ENCODE results near the gene TRAF3IP1. TPM values are rescaled to one million over a fixed set of nuclear protein-coding genes. Genes with fewer than 3 reads are reported as not detected.

Gene TRAF3IP1
- polyA plus RNA-seq, 2 donors = 3.2 to 4.8 TPM

GRCh38 chr2:238425979-238426567 is 105.8 kb downstream of the TRAF3IP1 start:
- Histone ChIP-seq H3K27me3 (ENCODE audit: control insufficient read depth in 1 of 2, insufficient read depth in 2 of 2, low read length in 2 of 2) (no peaks in the 10 kb centered on the region), H3K4me1 (ENCODE audit: control insufficient read depth in 2 of 2, insufficient read depth in 2 of 2, low read length in 1 of 2) (peaks cover 5 to 15% of the 10 kb centered on the region in 2 donors), H3K9me3 (ENCODE audit: control insufficient read depth in 2 of 2, insufficient read depth in 1 of 2, low read depth in 1 of 2, low read length in 1 of 2) (no peaks in the 10 kb centered on the region), H3K27ac (ENCODE audit: low read depth in 2 of 2, low read length in 1 of 2) (peak overlapping the region; percentile 94 to 96), H3K36me3 (ENCODE audit: control insufficient read depth in 2 of 2, insufficient read depth in 2 of 2, low read length in 1 of 2) (no peaks in the 10 kb centered on the region), H3K4me3 (ENCODE audit: low read depth in 1 of 2, low read length in 2 of 2) (peak overlapping the region; percentile 86 to 95)
- 6 to 7% methylated on average over 24 of the region's 24 CpGs for WGBS, 2 donors

GRCh38 chr2:238426568-238427434 is 106.5 kb downstream of the TRAF3IP1 start, which contains the start of gene ASB1:
ASB1 (plus strand) TSS chr2:238426927; CDS start chr2:238427071, 144 bp downstream.
- H3K36me3 ChIP-seq (ENCODE audit: control insufficient read depth in 2 of 2, insufficient read depth in 2 of 2, low read length in 1 of 2) = no peaks in the 10 kb centered on the region
- H3K9me3 ChIP-seq (ENCODE audit: control insufficient read depth in 2 of 2, insufficient read depth in 1 of 2, low read depth in 1 of 2, low read length in 1 of 2) = no peaks in the 10 kb centered on the region
- H3K4me3 ChIP-seq (ENCODE audit: low read depth in 1 of 2, low read length in 2 of 2) = peak within 1 kb of the TSS; percentile 86 to 95
- H3K4me1 ChIP-seq (ENCODE audit: control insufficient read depth in 2 of 2, insufficient read depth in 2 of 2, low read length in 1 of 2) = peaks cover 5 to 15% of the 10 kb centered on the region in 2 donors
- no peaks in the 10 kb centered on the region for H3K27me3 ChIP-seq (ENCODE audit: control insufficient read depth in 1 of 2, insufficient read depth in 2 of 2, low read length in 2 of 2)
- 1% methylated on average over 97 to 104 of the region's 104 CpGs for WGBS, 2 donors
- peak within 1 kb of the TSS; percentile 94 to 96 for H3K27ac ChIP-seq (ENCODE audit: low read depth in 2 of 2, low read length in 1 of 2)

- Histone ChIP-seq H3K36me3 (ENCODE audit: control insufficient read depth in 2 of 2, insufficient read depth in 2 of 2, low read length in 1 of 2) (no peaks in the 10 kb centered on the region), H3K4me1 (ENCODE audit: control insufficient read depth in 2 of 2, insufficient read depth in 2 of 2, low read length in 1 of 2) (peaks cover 5 to 15% of the 10 kb centered on the region in 2 donors), H3K27ac (ENCODE audit: low read depth in 2 of 2, low read length in 1 of 2) (peak overlapping the region; percentile 94 to 96), H3K9me3 (ENCODE audit: control insufficient read depth in 2 of 2, insufficient read depth in 1 of 2, low read depth in 1 of 2, low read length in 1 of 2) (no peaks in the 10 kb centered on the region), H3K4me3 (ENCODE audit: low read depth in 1 of 2, low read length in 2 of 2) (peak overlapping the region; percentile 86 to 95), H3K27me3 (ENCODE audit: control insufficient read depth in 1 of 2, insufficient read depth in 2 of 2, low read length in 2 of 2) (no peaks in the 10 kb centered on the region)
- WGBS, 2 donors = 6 to 7% methylated on average over 20 of the region's 20 CpGs
Observed at GRCh38 chr2:238427435-238428162, 107.3 kb downstream of the TRAF3IP1 start.

DNA sequence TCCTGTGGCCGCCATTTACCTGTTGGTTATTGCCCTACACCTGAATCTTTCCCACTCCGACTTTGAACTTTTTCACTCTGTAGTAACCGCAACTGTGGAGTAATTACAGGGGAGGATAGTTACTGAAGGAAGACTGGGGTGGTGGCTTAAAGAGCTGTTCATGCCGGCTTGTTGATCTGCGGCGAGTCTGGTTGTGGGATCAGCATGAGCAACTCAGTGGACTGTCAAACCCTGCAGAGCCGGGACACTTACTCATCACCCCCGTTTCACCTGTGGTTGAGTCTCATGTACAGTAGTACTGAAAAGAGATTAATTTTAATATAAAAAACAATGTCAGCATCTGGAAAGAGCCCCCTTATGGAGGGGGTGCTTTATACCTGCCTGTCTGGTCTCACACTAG is 108.5 kb downstream of the TRAF3IP1 start:
- Histone ChIP-seq H3K27ac (ENCODE audit: low read depth in 2 of 2, low read length in 1 of 2) (no peak overlapping the region), H3K36me3 (ENCODE audit: control insufficient read depth in 2 of 2, insufficient read depth in 2 of 2, low read length in 1 of 2) (peaks cover 2 to 7% of the 10 kb centered on the region in 2 donors), H3K27me3 (ENCODE audit: control insufficient read depth in 1 of 2, insufficient read depth in 2 of 2, low read length in 2 of 2) (no peaks in the 10 kb centered on the region), H3K9me3 (ENCODE audit: control insufficient read depth in 2 of 2, insufficient read depth in 1 of 2, low read depth in 1 of 2, low read length in 1 of 2) (no peaks in the 10 kb centered on the region), H3K4me1 (ENCODE audit: control insufficient read depth in 2 of 2, insufficient read depth in 2 of 2, low read length in 1 of 2) (peaks cover 5 to 15% of the 10 kb centered on the region in 2 donors), H3K4me3 (ENCODE audit: low read depth in 1 of 2, low read length in 2 of 2) (no peak overlapping the region)
- WGBS, 2 donors = 90 to 95% methylated on average over 8 of the region's 8 CpGs

- 96 to 97% methylated on average over 6 of the region's 6 CpGs for WGBS, 2 donors
- no peak overlapping the region for H3K27ac ChIP-seq (ENCODE audit: low read depth in 2 of 2, low read length in 1 of 2)
- H3K9me3 ChIP-seq (ENCODE audit: control insufficient read depth in 2 of 2, insufficient read depth in 1 of 2, low read depth in 1 of 2, low read length in 1 of 2) = no peaks in the 10 kb centered on the region
- peaks cover 7 to 13% of the 10 kb centered on the region in 2 donors for H3K4me1 ChIP-seq (ENCODE audit: control insufficient read depth in 2 of 2, insufficient read depth in 2 of 2, low read length in 1 of 2)
- H3K36me3 ChIP-seq (ENCODE audit: control insufficient read depth in 2 of 2, insufficient read depth in 2 of 2, low read length in 1 of 2) = peaks cover 4 to 22% of the 10 kb centered on the region in 2 donors
- H3K4me3 ChIP-seq (ENCODE audit: low read depth in 1 of 2, low read length in 2 of 2) = no peak overlapping the region
- H3K27me3 ChIP-seq (ENCODE audit: control insufficient read depth in 1 of 2, insufficient read depth in 2 of 2, low read length in 2 of 2) = no peaks in the 10 kb centered on the region
Observed at GRCh38 chr2:238430781-238431180, 110.5 kb downstream of the TRAF3IP1 start.

GRCh38 chr2:238431456-238431855 is 111.1 kb downstream of the TRAF3IP1 start:
- Histone ChIP-seq H3K4me1 (ENCODE audit: control insufficient read depth in 2 of 2, insufficient read depth in 2 of 2, low read length in 1 of 2) (peaks cover 3 to 8% of the 10 kb centered on the region in 2 donors), H3K27me3 (ENCODE audit: control insufficient read depth in 1 of 2, insufficient read depth in 2 of 2, low read length in 2 of 2) (no peaks in the 10 kb centered on the region), H3K36me3 (ENCODE audit: control insufficient read depth in 2 of 2, insufficient read depth in 2 of 2, low read length in 1 of 2) (peaks cover 4 to 23% of the 10 kb centered on the region in 2 donors), H3K9me3 (ENCODE audit: control insufficient read depth in 2 of 2, insufficient read depth in 1 of 2, low read depth in 1 of 2, low read length in 1 of 2) (no peaks in the 10 kb centered on the region), H3K4me3 (ENCODE audit: low read depth in 1 of 2, low read length in 2 of 2) (no peak overlapping the region), H3K27ac (ENCODE audit: low read depth in 2 of 2, low read length in 1 of 2) (no peak overlapping the region)
- WGBS, 2 donors = 42 to 63% methylated on average over 1 of the region's 1 CpG

DNA sequence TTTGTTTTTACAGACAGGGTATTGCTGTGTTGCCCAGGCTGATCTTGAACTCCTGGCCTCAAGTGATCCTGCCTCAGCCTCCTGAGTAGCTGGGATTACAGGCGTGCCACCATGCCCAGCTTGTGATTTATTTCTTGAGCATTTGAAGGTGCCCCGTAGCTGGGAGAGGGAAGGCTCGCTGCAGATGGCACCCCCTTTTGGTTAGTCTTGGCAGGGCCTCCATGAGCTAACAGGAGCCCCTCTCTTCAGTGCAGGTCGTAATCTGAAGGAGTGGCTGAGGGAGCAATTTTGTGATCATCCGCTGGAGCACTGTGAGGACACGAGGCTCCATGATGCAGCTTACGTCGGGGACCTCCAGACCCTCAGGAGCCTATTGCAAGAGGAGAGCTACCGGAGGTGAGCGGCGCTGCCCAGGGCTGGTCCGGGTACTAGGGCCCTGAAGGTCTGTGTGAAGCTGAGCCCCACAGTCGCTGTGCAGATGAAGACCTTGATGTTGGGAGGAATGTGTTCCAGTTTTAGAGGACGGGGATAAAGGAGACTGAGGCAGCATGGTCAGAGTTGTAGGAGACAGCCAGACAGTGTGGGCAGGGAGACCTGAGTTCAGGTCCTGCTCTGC is 113.1 kb downstream of the TRAF3IP1 start:
- Histone ChIP-seq H3K4me3 (ENCODE audit: low read depth in 1 of 2, low read length in 2 of 2) (no peak overlapping the region), H3K9me3 (ENCODE audit: control insufficient read depth in 2 of 2, insufficient read depth in 1 of 2, low read depth in 1 of 2, low read length in 1 of 2) (no peaks in the 10 kb centered on the region), H3K4me1 (ENCODE audit: control insufficient read depth in 2 of 2, insufficient read depth in 2 of 2, low read length in 1 of 2) (peaks cover 0 to 3% of the 10 kb centered on the region in 2 donors), H3K27ac (ENCODE audit: low read depth in 2 of 2, low read length in 1 of 2) (no peak overlapping the region), H3K27me3 (ENCODE audit: control insufficient read depth in 1 of 2, insufficient read depth in 2 of 2, low read length in 2 of 2) (no peaks in the 10 kb centered on the region), H3K36me3 (ENCODE audit: control insufficient read depth in 2 of 2, insufficient read depth in 2 of 2, low read length in 1 of 2) (peaks cover 4 to 23% of the 10 kb centered on the region in 2 donors)
- WGBS, 2 donors = 94 to 95% methylated on average over 14 of the region's 14 CpGs

GRCh38 chr2:238433941-238434845 is 113.9 kb downstream of the TRAF3IP1 start:
- no peaks in the 10 kb centered on the region for H3K9me3 ChIP-seq (ENCODE audit: control insufficient read depth in 2 of 2, insufficient read depth in 1 of 2, low read depth in 1 of 2, low read length in 1 of 2)
- 90 to 93% methylated on average over 13 of the region's 13 CpGs for WGBS, 2 donors

More at GRCh38 chr2:238433941-238434845, 113.9 kb downstream of the TRAF3IP1 start:
- Histone ChIP-seq H3K27ac (ENCODE audit: low read depth in 2 of 2, low read length in 1 of 2) (no peak overlapping the region), H3K4me3 (ENCODE audit: low read depth in 1 of 2, low read length in 2 of 2) (no peak overlapping the region), H3K27me3 (ENCODE audit: control insufficient read depth in 1 of 2, insufficient read depth in 2 of 2, low read length in 2 of 2) (no peaks in the 10 kb centered on the region), H3K36me3 (ENCODE audit: control insufficient read depth in 2 of 2, insufficient read depth in 2 of 2, low read length in 1 of 2) (peaks cover 4 to 23% of the 10 kb centered on the region in 2 donors), H3K4me1 (ENCODE audit: control insufficient read depth in 2 of 2, insufficient read depth in 2 of 2, low read length in 1 of 2) (peaks cover 2 to 3% of the 10 kb centered on the region in 2 donors)

Data from esophagus (tissue), 2 donors.